BLaER1 treated with 17β-estradiol and CSF1 and Interleukin-3, amounts not matched to agents 10 nM and 100 nM (cell line): ENCODE measurements around the gene ZNF507.

ENCODE experiments used
- H3K27ac ChIP-seq, 11 experiments: shearing (Covaris generic); formaldehyde crosslinking; 2 replicates each; pipeline ENCODE4 v1.8.1; 2022
- H3K27me3 ChIP-seq, 11 experiments: shearing (Covaris generic); formaldehyde crosslinking; 2 replicates each; pipeline ENCODE4 v1.8.1; 2022
- H3K36me3 ChIP-seq, 11 experiments: shearing (Covaris generic); formaldehyde crosslinking; 2 replicates each; pipeline ENCODE4 v1.8.1; 2022
- H3K4me1 ChIP-seq, 10 experiments: shearing (Covaris generic); formaldehyde crosslinking; 2 replicates each; pipeline ENCODE4 v1.8.1; 2022
- H3K4me2 ChIP-seq, 11 experiments: shearing (Covaris generic); formaldehyde crosslinking; 2 replicates each; pipeline ENCODE4 v1.8.1; 2022
- H3K4me3 ChIP-seq, 10 experiments: shearing (Covaris generic); formaldehyde crosslinking; 2 replicates each; pipeline ENCODE4 v1.8.1; 2022
- H3K9ac ChIP-seq, 11 experiments: shearing (Covaris generic); formaldehyde crosslinking; 2 replicates each; pipeline ENCODE4 v1.8.1; 2022
- H3K9me3 ChIP-seq, 11 experiments: shearing (Covaris generic); formaldehyde crosslinking; replicated peaks in 1 of 11; 2 replicates each; pipeline ENCODE4 v1.8.1; 2022
- H4K20me1 ChIP-seq, 11 experiments: shearing (Covaris generic); formaldehyde crosslinking; 2 replicates each; pipeline ENCODE4 v1.8.1; 2022
- Cebpa-rat ChIP-seq, 11 experiments: shearing (Covaris generic); IDR thresholded peaks; 2 replicates each; pipeline ENCODE4 v1.8.1; 2022

The ZNF507 gene

GRCh38 chr19:32388393-32388855 is 43.0 kb downstream of the ZNF507 start:
- 0 out of 22 replicates have a peak, but pooled peaks cover 0 to 8% (median 0%) of the 10 kb centered on the region in 11 experiments for H4K20me1 ChIP-seq
- no peak overlapping the region for H3K4me2 ChIP-seq
- no peaks in the 10 kb centered on the region; a peak in 2 of 20 replicates for H3K4me1 ChIP-seq
- H3K4me3 ChIP-seq: no peak overlapping the region
- no peak overlapping the region for H3K27ac ChIP-seq
- H3K9me3 ChIP-seq: no peaks in the 10 kb centered on the region
- no peak overlapping the region for H3K9ac ChIP-seq
- H3K27me3 ChIP-seq: peaks cover 0 to 9% (median 0%) of the 10 kb centered on the region in 11 experiments; a peak in 2 of 22 replicates
- no peak for TF ChIP-seq Cebpa-rat (IDR thresholded peaks at IDR 0.05)
- H3K36me3 ChIP-seq: peaks cover 0 to 39% (median 29%) of the 10 kb centered on the region in 11 experiments; a peak in 14 of 22 replicates

DNA sequence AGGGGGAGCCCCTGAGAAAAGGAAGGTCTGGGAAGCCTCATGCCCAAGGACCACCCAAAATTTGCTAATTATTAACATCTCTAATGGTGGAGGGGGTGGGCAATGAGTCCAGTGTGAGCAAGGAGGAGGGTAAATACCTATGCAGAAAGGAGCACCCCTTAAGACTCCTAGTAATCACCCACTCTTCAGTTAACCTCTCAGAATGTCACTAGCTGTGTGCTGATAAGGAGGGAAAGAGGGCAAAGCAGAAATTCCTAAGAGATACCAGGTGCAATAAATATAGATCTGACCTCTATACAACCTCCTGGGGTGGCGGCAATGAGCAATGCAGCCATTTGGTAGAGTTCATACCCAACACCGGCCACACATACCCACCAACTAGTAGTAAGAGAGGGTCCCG is 47.5 kb downstream of the ZNF507 start:
- no peak overlapping the region for H3K4me2 ChIP-seq
- no peaks in the 10 kb centered on the region for H4K20me1 ChIP-seq
- H3K27ac ChIP-seq: no peak overlapping the region
- peaks cover 0 to 8% (median 0%) of the 10 kb centered on the region in 11 experiments; a peak in 2 of 22 replicates for H3K27me3 ChIP-seq
- peaks cover 0 to 11% (median 3%) of the 10 kb centered on the region in 11 experiments; a peak in 5 of 22 replicates for H3K36me3 ChIP-seq
- H3K4me1 ChIP-seq: no peaks in the 10 kb centered on the region; a peak in 2 of 20 replicates
- no peak overlapping the region for H3K9ac ChIP-seq
- no peak for TF ChIP-seq Cebpa-rat (IDR thresholded peaks at IDR 0.05)
- no peaks in the 10 kb centered on the region; a peak in 1 of 22 replicates for H3K9me3 ChIP-seq
- no peak overlapping the region for H3K4me3 ChIP-seq

DNA sequence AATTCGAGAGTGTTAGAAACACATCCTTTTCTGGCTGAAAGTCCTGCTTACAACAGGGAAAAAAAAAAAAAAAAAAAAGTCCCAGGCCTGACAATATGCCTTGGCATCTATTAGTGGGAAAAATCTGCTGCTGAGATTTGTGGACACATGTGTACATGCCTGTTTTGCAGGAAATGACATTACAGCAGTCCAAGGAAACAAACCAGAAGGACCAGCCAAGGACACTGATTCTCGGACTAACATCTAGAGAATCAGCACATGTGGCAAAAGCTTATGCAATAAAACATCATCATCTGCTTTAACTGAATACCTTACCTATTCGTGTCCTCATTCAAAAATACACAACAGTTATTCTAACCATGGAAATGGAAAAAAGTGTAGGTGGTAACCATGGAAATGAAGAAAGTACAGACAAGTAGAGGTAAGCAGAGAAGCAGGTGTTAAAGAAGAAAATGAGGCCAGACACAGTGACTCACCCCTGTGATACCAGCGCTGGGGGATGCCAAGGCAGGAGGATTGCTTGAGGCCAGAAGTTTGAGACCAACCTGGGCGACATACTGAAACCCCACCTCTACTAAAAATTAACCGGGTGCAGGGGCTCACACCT is 50.7 kb downstream of the ZNF507 start:
- Histone ChIP-seq H3K9ac (no peak overlapping the region), H3K4me2 (no peak overlapping the region), H4K20me1 (no peaks in the 10 kb centered on the region), H3K4me3 (no peak overlapping the region), H3K9me3 (no peaks in the 10 kb centered on the region; a peak in 1 of 22 replicates), H3K4me1 (no peaks in the 10 kb centered on the region; a peak in 2 of 20 replicates), H3K27me3 (peaks cover 0 to 8% (median 0%) of the 10 kb centered on the region in 11 experiments; a peak in 1 of 22 replicates), H3K27ac (no peak overlapping the region), H3K36me3 (peaks cover 0 to 11% (median 0%) of the 10 kb centered on the region in 11 experiments; a peak in 3 of 22 replicates)
- no peak for TF ChIP-seq Cebpa-rat (IDR thresholded peaks at IDR 0.05)

DNA sequence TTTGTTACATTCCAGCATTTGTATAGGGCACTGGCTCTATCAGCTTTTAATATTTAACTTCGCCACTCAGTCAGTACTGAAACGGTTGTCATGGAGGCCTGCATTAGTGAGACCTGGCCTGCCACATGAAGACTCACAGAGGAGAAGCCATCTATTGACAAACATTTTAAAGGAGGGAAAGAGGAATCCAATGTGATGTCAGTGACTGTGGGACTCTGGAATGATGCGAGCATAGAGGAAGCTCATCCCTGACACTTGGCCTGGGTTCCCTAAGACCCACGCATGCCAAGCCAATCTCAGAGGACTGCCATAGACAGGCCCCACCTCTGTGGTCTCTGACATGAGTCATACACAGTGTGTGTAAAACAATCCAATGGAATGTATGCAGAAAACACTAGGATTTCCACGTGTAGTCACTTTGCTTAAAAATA is 52.3 kb downstream of the ZNF507 start:
- Histone ChIP-seq H3K4me2 (no peak overlapping the region), H3K27me3 (peaks cover 0 to 8% (median 0%) of the 10 kb centered on the region in 11 experiments; a peak in 1 of 22 replicates), H3K9ac (no peak overlapping the region), H3K36me3 (peaks cover 0 to 11% (median 0%) of the 10 kb centered on the region in 11 experiments; a peak in 2 of 22 replicates), H3K27ac (no peak overlapping the region), H4K20me1 (no peaks in the 10 kb centered on the region), H3K4me1 (peaks cover 0 to 3% (median 0%) of the 10 kb centered on the region in 10 experiments; a peak in 1 of 20 replicates), H3K9me3 (no peaks in the 10 kb centered on the region; a peak in 1 of 22 replicates), H3K4me3 (no peak overlapping the region)
- TF ChIP-seq Cebpa-rat (IDR thresholded peaks at IDR 0.05): no peak

- Histone ChIP-seq H3K9me3 (no peaks in the 10 kb centered on the region), H3K27me3 (no peaks in the 10 kb centered on the region), H3K36me3 (peaks cover 0 to 5% (median 0%) of the 10 kb centered on the region in 11 experiments; a peak in 1 of 22 replicates), H3K27ac (no peak overlapping the region), H4K20me1 (no peaks in the 10 kb centered on the region), H3K4me2 (no peak overlapping the region), H3K4me1 (peaks cover 18 to 28% (median 25%) of the 10 kb centered on the region in 10 experiments), H3K9ac (no peak overlapping the region), H3K4me3 (no peak overlapping the region)
- no peak for TF ChIP-seq Cebpa-rat (IDR thresholded peaks at IDR 0.05)
These were observed 56.6 kb downstream of the ZNF507 start for GRCh38 chr19:32401992-32402391.

- Histone ChIP-seq H4K20me1 (peaks cover 0 to 11% (median 0%) of the 10 kb centered on the region in 11 experiments; a peak in 3 of 22 replicates), H3K36me3 (peaks cover 3 to 11% (median 8%) of the 10 kb centered on the region in 11 experiments; a peak in 20 of 22 replicates), H3K9me3 (no peaks in the 10 kb centered on the region), H3K27me3 (no peaks in the 10 kb centered on the region), H3K9ac (no peak overlapping the region), H3K4me1 (peaks cover 20 to 40% (median 30%) of the 10 kb centered on the region in 10 experiments), H3K4me3 (no peak overlapping the region), H3K27ac (no peak overlapping the region; a peak in 1 of 22 replicates), H3K4me2 (peak overlapping the region; percentile 84 to 95 (median 89); a peak in 17 of 22 replicates)
- TF ChIP-seq Cebpa-rat (IDR thresholded peaks at IDR 0.05): no peak
These were observed 58.0 kb downstream of the ZNF507 start for GRCh38 chr19:32403291-32403995.

DNA sequence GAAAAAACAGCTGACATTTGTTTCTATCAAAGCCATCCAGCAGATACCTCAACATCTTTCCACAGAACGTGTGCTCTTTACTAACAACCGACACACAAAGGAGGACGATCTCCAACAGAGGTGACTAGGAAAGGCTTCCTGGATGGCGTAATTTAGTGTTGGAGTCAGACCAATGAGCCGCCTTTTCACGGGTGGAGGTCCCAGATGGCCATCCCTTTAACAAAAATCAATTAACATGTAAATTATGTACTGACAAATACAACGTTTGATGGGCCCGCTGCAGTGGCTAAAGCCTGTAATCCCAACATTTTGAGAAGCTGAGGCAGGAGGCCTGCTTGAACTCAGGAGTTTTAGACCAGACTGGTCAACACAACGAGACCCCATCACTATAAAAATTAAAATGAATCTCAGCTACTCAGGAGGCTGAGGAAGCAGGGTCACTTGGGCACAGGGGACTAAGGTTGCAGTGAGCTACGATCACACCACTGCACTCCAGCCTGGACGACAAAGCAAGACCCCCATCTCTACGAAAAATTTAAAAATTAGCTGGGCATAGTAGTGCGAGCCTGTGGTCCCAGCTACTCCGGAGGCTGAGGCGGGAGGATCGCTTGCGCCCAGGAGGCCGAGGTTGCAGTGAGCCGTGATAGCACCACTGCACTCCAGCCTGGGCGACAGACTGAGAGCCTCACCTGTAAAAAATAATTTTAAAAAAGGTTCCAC is 59.0 kb downstream of the ZNF507 start:
- peak overlapping the region; percentile 84 to 95 (median 89) for H3K4me2 ChIP-seq
- H3K4me3 ChIP-seq: peak overlapping the region; percentile 76 to 95 (median 89)
- H3K9ac ChIP-seq: peak overlapping the region; percentile 90 to 99 (median 96)
- H3K4me1 ChIP-seq: peaks cover 20 to 40% (median 30%) of the 10 kb centered on the region in 10 experiments
- peaks cover 0 to 12% (median 0%) of the 10 kb centered on the region in 11 experiments; a peak in 3 of 22 replicates for H4K20me1 ChIP-seq
- H3K27me3 ChIP-seq: no peaks in the 10 kb centered on the region
- no peaks in the 10 kb centered on the region for H3K9me3 ChIP-seq
- no peak for TF ChIP-seq Cebpa-rat (IDR thresholded peaks at IDR 0.05)
- H3K36me3 ChIP-seq: peaks cover 12 to 20% (median 17%) of the 10 kb centered on the region in 11 experiments
- peak overlapping the region; percentile 92 to 100 (median 97) for H3K27ac ChIP-seq

DNA sequence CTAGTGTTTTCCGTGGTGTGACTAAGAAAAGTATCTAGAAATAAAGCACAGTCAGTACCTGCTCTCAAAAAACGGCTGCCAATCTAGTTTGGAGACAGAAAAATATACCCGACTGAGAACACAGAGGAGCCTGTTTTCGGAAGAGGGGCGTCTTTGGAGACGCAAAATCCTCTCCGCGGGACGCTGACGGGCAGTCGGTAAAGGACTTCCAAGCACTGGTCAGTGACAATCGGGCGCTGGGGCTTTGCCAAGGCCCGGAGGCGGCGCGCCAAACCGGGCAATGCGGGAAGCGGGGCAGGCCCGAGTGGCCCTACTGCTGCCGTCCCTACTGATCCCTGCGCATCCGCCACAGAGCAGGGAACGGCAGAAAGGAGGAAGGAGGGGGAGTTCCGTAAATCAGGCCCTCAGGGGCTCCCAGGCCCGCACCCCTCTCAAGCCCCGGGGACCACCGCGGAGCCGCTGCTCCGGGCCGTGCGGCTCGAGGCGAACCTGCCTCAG is 59.6 kb downstream of the ZNF507 start:
- peaks cover 20 to 40% (median 30%) of the 10 kb centered on the region in 10 experiments for H3K4me1 ChIP-seq
- H4K20me1 ChIP-seq: peaks cover 0 to 16% (median 0%) of the 10 kb centered on the region in 11 experiments; a peak in 3 of 22 replicates
- H3K4me2 ChIP-seq: peak overlapping the region; percentile 84 to 95 (median 89)
- H3K27me3 ChIP-seq: no peaks in the 10 kb centered on the region
- H3K27ac ChIP-seq: peak overlapping the region; percentile 92 to 100 (median 97)
- TF ChIP-seq Cebpa-rat (IDR thresholded peaks at IDR 0.05): no peak
- H3K9me3 ChIP-seq: no peaks in the 10 kb centered on the region
- H3K36me3 ChIP-seq: peaks cover 18 to 27% (median 23%) of the 10 kb centered on the region in 11 experiments
- peak overlapping the region; percentile 76 to 95 (median 89) for H3K4me3 ChIP-seq
- peak overlapping the region; percentile 90 to 99 (median 96) for H3K9ac ChIP-seq
